Stimulated activated CD4-positive, alpha-beta T cell treated with anti-CD3 and anti-CD28 coated beads, TNF-alpha, amount 100 ng/mL, for 24 hours (primary cell): ENCODE measurements around the gene MYBL2.

Experiments used
- DNase-seq, 3 experiments: peaks; one replicate each; pipeline ENCODE4 v3.0.0-alpha.2; 2020; ENCODE audit warnings: low read depth in 3 of 3

The MYBL2 gene

GRCh38 chr20:43723186-43723585, 56.3 kb downstream of the MYBL2 start:
- no peak for DNase-seq

GRCh38 chr20:43723735-43724134, 56.8 kb downstream of the MYBL2 start:
- DNase-seq = no peak

GRCh38 chr20:43724383-43724782, 57.5 kb downstream of the MYBL2 start:
- DNase-seq = no peak

GRCh38 chr20:43725666-43726065, 58.8 kb downstream of the MYBL2 start:
- no peak for DNase-seq

GRCh38 chr20:43726333-43726732, 59.4 kb downstream of the MYBL2 start:
- DNase-seq = no peak

GRCh38 chr20:43726811-43727338, 60.0 kb downstream of the MYBL2 start, which contains the start of gene GTSF1L:
GTSF1L (minus strand) TSS chr20:43727002; CDS start chr20:43726694, 308 bp downstream.
- no peak for DNase-seq

- DNase-seq = no peak
Observed at GRCh38 chr20:43727980-43728590, 61.2 kb downstream of the MYBL2 start.

GRCh38 chr20:43728686-43729255, 61.9 kb downstream of the MYBL2 start:
- no peak for DNase-seq

- no peak for DNase-seq
Observed at GRCh38 chr20:43731469-43731868, 64.6 kb downstream of the MYBL2 start.

GRCh38 chr20:43731927-43732326, 65.0 kb downstream of the MYBL2 start:
- DNase-seq = no peak

- DNase-seq = peak in 1 of 3 experiments; percentile 28
Observed at GRCh38 chr20:43736588-43737158, 69.8 kb downstream of the MYBL2 start.

- DNase-seq = no peak
Observed at GRCh38 chr20:43737925-43738324, 71.0 kb downstream of the MYBL2 start.

- no peak for DNase-seq
Observed at GRCh38 chr20:43739148-43739749, 72.3 kb downstream of the MYBL2 start.

- DNase-seq = no peak
Observed at GRCh38 chr20:43740642-43741041, 73.7 kb downstream of the MYBL2 start.

GRCh38 chr20:43744151-43744611, 77.3 kb downstream of the MYBL2 start:
- DNase-seq = peak in 1 of 3 experiments; percentile 21

GRCh38 chr20:43744966-43745730, 78.2 kb downstream of the MYBL2 start:
- DNase-seq = no peak

GRCh38 chr20:43746344-43747137, 79.6 kb downstream of the MYBL2 start:
- no peak for DNase-seq

- no peak for DNase-seq
Observed at GRCh38 chr20:43748274-43748673, 81.4 kb downstream of the MYBL2 start.

GRCh38 chr20:43749734-43750294, 82.9 kb downstream of the MYBL2 start:
- DNase-seq = peak; percentile 78 to 84 (median 79)

GRCh38 chr20:43750774-43751166, 83.9 kb downstream of the MYBL2 start:
- no peak for DNase-seq
